NCI-H187 (cell line): ENCODE results near the gene DOC2A.

ENCODE experiments used
- DNase-seq, 2 experiments: peaks; one replicate each; lab custom pipeline; 2025; lab: John Stamatoyannopoulos, UW

DOC2A gene

DNA sequence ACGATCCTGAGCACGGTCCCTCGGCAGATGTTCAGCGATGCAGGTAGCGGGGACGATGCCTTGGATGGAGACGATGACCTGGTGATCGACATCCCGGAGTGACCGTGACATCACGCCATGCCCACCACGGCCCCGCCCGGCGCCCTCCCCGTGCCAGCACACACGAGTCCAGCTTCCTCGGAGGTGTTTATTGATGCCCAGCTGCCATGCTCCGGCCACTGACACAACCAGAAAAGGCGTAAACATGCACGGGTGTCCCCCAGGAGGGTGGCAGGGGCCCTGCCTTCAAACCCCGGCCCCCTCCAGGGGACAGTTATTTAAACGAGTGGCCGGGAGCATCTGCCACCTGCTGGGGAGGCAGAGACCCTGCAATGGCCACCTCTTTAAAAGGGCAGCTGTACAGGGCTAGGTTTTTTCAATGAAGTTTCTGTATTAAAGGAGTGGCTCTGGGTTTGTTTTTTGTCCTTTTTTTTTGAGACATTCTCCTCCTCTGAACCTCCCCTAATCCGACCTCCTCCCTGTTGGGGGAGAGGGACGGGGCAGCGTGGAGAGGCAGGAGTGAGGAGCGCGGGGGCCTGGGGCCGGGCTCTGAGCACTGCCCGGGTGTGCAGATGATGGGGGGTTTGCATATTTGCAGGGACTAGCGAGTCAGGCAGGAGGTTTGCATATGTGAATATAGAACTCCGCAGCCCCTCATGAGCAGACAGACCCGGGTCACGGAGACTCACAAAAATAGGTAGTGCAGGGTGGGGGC is 5.3 kb downstream of the DOC2A start:
- DNase-seq = no peak

GRCh38 chr16:30004811-30005242 is 6.0 kb downstream of the DOC2A start:
- peak in 1 of 2 experiments; percentile 59 for DNase-seq

GRCh38 chr16:30004424-30004776 is 6.4 kb downstream of the DOC2A start:
- peak in 1 of 2 experiments; percentile 59 for DNase-seq

- DNase-seq = no peak
These were observed 7.0 kb downstream of the DOC2A start for GRCh38 chr16:30003670-30004423.

DNA sequence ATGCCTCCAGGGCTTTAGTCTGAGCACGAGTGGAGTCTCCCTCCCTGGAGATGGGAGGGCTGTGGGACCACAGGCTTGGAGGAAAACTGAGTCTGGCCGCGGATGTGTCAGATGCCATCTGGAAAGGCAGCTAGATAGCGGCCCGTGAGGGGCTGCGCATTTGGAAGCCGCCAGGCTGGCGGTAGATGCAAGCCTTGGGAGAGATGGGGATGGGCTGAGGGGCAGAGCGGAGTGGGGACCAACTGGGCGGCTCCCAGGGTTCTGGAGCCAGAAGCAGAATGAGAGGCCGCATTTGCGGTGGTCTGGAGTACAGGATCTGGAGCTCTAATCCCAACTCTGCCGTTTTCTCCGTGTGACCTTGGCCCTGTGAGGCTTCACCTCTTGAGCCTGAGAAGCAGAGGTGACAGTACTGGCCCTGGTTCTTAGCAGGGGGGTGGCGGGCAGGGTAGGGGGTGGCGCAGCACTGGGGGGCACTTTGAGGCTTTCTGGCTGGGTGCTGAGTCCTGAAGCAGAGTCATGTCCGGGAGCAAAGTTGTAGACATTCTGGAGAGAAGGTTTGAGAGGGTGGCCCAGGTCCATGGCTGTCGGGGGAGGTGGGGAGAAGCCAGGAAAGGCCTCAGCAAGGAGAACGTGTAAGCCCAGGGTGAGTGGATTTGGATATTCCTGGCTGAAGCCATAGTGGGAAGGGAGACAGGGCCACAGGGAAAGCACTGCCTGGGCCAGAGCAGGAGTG is 8.0 kb downstream of the DOC2A start:
- no peak for DNase-seq

DNA sequence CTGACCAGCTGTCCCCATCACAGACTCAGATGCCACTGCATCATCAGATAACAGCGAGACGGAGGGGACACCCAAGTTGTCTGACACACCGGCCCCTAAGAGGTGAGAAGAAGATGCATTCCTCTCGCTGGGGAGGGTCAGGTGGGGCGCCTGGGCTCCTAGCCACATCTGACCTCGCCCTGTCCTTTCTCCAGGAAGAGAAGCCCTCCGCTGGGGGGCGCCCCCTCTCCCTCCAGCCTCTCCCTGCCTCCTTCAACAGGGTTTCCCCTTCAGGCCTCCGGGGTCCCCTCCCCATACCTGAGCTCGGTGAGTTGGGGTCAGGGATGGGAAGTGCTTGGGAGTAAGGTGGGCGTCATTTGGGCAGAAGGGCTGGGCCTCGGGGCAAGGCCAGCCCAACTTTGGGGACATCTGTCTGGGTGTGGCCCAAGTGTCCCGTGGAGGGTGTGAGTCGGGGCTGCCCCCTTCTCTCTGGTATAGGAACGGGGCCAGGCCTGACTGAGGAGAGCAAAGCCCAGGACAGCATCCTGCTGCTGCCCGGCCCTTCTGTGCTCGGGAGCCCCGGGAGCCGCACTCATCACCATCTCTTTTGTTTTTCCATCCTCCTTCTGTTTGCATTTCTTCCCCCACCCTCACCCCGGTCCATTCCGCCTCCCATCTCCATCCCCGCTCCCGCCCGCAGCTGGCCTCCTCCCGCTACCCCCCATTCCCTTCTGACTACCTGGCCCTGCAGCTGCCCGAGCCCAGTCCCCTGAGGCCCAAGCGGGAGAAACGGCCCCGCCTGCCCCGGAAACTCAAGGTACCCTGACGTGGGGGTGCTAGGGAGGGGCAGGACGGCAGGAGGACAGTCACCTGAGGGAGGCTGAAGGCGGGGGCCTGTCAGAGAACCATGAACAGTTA is 9.8 kb downstream of the DOC2A start:
- DNase-seq = no peak

- DNase-seq = no peak
These were observed 11.2 kb downstream of the DOC2A start for GRCh38 chr16:29999605-30000004.

DNA sequence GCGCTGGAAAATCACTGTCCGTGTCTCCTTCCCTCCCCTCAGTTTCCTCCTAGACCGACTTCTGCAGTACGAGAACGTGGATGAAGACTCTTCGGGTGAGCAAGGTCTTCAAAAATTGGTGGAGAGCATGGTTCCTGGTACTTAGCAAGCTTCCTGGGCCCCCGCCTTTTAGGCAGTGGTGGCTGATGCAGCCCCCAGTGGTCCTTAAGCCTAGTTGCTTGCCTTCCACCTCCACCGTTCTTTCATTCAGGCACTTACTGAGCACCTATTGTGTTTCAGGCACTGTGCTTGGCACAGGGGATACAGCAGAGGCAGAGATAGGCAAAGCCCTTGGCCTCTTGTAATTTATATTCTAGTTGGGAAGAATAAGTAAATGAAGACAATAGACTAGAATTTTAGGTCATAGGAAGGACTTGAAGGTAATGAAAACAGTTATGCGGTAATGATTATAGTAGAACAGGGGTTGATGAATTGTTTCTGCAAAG is 14.0 kb downstream of the DOC2A start:
- no peak for DNase-seq

DNA sequence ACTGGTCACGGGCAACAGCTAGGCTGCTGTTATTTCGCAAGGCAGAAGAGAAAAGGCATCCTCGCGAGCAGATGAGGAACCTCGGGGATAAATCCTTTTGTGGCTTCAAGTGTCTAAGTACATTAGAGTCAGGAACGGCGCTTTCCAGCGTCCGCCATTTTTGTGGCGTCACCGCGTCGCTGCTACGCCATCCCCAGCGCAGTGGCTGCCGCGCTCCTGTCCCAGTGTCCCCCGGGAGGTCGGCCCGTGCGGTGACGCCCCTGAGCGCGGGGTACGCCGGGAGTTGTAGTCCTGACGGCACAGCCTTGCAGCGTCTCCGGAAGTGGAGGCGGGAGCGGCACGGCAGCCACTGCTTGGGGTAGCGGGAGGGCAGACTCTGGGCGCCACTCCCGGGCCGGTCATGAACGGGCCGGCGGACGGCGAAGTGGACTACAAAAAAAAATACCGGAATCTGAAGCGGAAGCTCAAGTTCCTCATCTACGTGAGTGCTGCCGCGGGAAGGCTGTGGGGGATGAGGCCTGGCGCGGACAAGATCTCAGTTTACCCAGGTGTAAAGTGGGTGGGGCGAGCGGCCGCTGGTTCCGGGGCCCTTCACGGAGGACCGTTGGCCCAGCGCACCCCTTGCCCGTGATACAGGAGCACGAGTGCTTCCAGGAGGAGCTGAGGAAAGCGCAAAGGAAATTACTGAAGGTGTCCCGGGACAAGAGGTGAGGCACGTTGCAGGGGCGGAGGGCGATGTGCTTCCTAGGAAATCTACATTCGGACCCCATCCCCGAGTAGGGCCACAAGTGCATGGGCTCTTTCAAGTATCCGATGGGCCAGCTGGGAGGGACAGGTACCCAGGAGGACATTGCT is 14.7 kb downstream of the DOC2A start, which contains the start of gene INO80E:
TSS of gene INO80E (plus strand) at position 331 of the 855 bp plus-strand sequence. CDS start at position 401, 70 bp downstream.
- peak; percentile 64 to 90 for DNase-seq

DNA sequence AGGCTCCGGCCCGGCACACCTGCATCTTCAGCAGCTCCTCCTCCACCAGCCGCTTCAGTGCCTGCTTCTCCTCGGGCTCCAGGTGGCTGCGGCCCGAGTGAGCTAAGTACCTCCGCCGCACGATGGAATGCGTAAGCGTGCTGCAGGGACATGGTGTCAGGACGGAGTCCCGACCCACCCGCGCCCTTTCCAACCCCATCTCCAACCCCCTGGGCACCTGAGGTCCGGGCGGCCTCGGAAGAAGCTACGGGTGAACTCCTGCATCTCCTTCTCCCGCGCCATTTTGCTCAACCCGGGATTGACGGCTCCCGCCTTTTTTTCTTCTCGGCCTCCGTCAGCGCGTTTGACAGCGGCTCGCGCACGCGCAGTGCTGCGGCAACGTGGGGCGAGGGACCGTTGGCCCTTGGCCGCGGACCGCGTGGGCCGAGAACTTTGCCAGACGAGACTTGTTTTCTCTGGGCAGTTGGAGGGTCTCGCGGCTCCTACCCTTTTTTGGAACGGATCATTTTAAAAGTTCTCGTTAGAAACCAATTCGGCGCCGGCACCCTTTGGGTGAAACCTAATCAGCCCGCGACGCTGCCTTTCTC is 15.4 kb downstream of the DOC2A start, which contains the start of gene HIRIP3:
TSS of gene HIRIP3 (minus strand) at position 294 of the 587 bp plus-strand sequence. CDS start at position 282, 12 bp downstream.
- peak; percentile 27 to 69 for DNase-seq

DNA sequence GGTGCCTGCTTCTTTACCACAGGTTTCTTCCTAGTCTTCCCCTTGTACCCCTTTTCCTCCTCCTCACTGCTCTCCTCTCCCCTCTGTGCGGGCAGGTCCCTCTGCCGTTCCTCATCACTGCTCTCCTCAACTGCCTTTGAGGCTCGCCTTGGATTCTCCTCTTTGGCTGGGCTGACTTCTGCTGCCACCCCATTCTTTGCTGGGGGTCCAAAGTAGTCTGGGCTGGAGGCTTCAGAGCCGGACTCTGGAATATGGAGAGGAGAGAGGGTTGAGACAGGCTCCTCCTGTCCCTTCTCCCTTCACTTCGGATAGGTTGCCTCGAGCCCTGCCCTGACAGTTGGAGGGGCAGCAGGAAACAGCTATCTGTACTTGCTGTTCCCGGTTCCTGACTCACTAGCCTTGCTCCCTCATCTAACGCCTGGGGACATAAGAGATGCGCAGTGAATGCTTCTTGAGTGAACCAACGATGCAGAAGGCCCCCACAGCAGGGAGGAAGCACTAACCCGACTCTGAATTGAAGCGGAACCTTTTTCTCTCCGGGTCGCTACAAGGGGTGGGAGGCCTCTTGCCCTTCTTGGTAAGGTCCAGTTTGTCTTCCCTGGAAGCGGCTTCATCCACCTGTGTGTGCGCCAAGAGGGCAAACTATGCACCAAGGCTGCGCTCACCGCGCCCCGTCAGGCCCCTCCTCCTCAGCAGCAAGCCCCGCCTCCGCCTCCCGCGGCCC is 16.1 kb downstream of the DOC2A start:
- peak in 1 of 2 experiments; percentile 45 for DNase-seq

GRCh38 chr16:29993903-29994599 is 16.8 kb downstream of the DOC2A start:
- DNase-seq = no peak

- DNase-seq = no peak
These were observed 17.5 kb downstream of the DOC2A start for GRCh38 chr16:29993191-29993902.

DNA sequence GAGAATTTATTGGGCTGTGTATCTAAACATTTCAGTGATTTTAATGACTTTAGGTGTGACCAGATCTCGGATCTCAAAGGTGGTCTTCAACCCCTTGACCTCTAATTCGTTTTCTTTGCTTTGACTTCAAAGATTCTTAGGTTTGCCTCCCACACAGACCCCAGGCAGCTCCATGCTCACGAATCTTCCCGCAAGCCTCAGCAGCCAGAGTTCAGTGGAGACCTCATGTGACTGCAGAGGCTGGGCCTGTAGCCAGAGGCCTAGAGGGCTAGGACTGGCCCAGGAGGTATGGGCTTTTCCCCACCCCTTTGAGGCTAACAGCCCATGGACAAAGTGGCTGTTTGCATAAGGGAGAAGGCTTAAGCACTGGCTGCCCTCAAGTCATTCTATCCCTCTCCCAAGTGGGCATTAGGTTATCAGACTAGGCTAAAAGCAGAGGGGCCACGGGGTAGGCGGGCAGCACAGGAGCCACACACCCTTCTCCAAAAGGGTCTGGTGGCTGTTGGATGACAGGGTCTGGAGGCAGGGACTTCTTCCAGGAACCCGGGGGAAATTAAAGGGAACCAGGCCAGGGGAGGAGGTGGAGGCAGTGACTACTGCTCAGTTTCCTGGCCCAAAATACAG is 18.4 kb downstream of the DOC2A start:
- DNase-seq = no peak

GRCh38 chr16:29991571-29991904 is 19.3 kb downstream of the DOC2A start:
- no peak for DNase-seq

- no peak for DNase-seq
These were observed 19.8 kb downstream of the DOC2A start for GRCh38 chr16:29990883-29991570.

DNA sequence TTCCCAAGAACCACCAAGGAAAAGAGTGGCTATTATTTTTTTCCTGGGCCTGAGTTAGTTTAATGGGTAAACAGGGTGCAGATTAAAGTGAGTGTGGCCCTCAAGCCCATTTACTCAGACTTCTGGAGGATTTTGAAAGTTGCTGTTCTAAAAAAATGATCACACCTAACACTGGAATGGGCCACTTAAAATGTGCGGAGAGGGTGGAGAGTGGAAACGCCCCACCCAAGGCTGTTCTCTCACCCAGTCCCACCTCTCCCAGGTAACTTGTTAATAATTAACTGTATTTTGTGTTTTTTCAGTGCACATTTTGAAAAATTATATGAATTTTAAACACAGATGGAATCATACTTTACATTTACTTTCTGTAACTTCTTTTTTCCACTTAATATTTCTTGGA is 20.8 kb downstream of the DOC2A start:
- no peak for DNase-seq
